NCI-H2196 treated with DMSO at 0.1 percent for 48 hours (cell line): ENCODE measurements around the gene G2E3.
"Not testable (repeated sequence)": the region's sequence is repeated elsewhere in the genome, so short reads cannot be mapped to it uniquely, and the experiment has no call there.

ENCODE experiments used
- DNase-seq: peaks from one replicate; lab custom pipeline; 2025; ENCODE audit not compliant: unreplicated experiment; lab: John Stamatoyannopoulos, UW

Gene G2E3

DNA sequence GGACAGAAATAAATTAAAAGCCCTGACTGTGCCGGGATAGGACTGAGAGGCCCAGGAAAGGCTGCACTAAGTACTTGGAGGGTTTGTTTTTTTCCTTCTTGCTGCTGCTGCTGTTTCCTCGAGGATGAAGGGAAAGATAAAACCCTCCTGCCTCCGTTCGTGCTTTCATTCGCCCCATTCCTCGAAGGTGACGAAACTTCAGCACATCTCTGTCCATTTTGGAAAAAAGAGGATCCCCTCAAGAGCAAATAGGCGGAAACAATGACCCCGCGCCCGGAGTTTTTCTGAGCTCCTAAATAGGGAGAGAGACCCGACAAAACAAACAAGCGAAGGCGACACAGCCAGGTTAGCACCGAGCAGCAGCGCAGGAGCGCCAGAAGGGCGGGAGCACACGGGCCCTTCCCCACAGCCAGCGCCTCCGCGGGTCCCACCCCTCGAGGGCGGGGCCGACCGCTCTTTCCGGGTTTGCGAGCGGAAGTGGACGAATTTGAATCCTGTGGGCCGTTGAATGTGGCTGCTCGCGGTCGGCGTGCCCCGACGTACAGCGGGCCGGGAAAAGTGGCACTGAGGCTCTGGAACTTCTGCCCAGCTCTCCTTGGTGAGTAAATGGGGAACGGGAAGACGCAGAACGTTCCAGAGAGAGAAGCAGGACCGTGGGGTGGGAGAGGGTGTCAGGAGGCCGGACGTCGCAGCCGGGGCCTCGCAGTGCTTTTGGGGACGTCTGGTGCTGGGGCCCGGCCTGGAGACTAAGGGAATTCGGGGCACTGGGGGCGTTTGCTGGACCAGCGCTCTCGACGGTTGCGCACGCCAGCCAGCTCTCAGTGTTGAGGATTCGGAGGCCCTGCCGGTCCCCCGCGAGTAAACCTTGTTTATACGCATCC is at the start of gene G2E3:
Gene G2E3 (plus strand): TSS at position 484 of the 881 bp plus-strand sequence. CDS start 21,922 bp downstream, outside the sequence.
- peak; percentile 82 for DNase-seq

- no peak for DNase-seq
These were observed 41.2 kb upstream of the G2E3 start for GRCh38 chr14:30517737-30518136.

DNA sequence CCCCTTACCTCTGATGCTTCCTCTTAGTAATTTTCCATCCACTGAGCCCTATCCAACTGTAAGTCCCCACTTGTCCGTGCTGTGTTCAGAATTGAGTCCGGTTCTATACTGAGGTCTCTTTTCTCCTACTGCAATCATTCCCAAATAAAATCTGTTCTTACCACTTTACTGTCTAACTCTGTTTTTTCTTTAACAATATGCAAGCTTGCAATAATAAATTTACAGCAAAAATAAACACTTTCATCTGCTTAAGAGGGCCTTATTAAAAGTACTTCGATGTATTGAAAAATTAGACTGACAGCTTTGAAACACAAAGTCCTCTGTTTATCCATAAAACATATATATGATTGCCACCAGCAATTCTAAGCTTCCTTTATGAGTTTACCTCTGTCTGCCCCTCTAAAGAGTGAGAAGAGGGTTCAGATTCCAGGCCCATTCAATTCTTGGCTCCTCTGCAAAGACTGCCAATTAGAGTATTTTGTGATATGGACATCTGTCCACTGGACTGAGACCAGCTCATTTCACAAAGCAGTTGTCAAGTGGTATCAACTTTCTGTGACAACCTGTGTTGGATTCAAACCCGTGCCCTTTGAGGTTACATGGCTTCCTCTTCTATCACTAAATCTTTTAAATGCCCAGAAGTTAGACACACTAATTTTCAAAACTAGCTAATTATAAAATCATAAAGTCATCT is 39.9 kb upstream of the G2E3 start:
- peak; percentile 57 for DNase-seq

GRCh38 chr14:30519961-30520360 is 39.0 kb upstream of the G2E3 start:
- DNase-seq: no peak

DNA sequence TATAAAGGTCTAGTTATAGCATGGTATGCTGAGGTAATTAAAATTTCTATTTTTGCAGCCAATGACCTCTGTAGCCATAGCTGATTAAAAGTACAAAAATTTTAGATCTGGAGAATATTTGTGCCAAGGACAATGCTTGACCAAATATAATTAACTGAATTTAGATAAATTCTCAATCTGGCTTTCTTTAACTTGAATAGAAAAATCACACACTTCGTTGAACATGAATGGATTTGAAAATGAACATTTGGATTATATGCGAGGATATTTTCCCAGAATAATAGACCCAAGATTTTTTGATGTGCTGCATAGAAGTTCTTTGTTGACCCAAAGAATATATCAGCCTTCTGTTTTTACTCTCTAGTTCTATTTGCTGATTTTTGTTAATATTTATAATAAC is 38.4 kb upstream of the G2E3 start:
- no peak for DNase-seq

DNA sequence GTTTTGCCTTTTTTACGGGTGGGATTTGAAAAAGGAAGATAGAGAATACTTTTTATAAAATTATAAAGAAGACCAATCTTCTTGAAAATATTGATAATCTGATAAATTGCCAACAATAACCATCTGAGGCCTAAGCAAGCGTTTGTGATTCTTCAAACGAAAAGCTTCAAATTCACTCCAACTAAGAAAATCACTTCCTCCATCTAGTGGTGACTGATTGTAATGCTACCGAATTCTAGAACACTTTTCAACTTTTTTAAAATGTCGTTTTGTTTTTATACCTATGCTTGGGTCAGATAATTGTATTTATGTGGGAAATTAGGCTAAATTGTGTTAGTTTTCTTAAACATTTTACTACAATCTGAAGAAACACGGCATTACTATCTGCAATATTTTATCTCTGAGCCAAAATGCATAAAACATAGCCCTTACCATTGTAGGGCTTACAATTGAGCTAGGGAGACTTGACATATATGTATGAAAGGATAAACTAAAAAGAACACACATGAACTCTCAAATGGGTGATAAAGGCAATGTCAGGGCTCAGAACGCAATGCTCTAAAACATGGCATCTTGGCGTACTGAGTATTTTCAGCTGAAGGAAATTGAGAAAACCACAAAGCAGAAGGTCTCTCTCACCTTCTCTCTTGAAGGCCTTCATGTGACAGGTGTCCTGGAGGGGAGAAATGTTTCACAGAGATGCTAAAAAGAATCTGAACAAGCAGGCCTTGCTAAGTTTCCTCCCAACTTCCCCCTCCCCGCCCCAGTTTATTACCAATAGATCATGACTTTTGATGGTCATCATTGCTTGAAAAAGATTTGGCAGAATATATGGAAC is 36.8 kb upstream of the G2E3 start:
- DNase-seq: peak; percentile 35

DNA sequence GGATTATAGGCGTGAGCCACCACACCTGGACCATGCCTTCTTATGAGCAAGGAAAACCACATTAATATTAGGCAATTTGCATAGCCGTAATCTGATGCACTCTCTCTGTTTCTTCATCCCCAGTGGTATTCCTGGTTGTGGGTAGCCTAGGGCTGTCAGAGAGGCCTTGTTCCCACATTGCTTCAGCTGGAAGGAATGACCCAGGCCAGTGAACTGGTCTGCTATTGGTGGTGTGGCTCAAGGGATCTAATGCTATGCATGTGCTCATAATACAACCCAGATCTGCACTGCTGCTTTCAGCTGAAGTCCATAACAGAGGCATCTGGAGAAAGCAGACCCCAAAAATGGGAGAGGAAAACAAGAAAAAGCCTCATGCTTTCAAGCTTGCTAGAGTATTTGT is 33.1 kb upstream of the G2E3 start:
- no peak for DNase-seq

DNA sequence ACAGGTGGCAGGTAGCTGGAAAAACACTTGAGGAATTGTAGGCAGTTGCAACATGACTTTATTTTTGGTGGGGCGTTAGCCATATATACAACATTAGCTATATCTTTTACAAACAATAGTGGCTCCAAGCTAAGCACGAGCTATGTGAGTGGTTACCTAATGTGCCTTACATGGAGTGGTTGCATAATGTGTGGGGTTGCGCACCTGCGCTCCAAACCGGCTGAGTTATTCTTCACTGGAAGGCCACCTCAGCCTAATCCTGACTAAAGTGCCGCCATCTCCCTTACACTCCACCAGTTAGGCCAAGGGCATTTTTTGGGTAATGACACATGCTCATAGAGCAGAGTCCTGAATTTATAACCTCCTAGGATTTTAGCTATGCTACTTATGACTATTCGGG is 31.8 kb upstream of the G2E3 start:
- DNase-seq: no peak

DNA sequence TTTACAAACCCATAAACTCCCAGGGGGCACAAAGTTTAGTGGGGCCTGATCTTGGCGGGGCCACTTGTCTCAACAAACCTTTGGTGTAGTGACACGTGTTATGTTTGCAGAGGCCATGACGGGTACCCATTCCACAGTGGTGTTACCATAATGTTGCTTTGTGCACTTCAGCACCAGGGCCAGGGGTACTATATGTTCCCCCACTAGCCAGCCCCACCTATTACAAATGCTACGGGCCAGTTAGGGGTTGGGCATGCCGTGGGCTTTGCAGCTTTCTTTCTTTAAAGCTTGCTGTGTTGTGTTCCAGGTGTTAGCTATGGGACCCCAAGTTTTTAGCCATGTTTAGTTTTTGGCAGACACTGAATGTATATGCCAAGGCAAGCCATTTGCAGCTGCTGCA is 30.8 kb upstream of the G2E3 start:
- no peak for DNase-seq

DNA sequence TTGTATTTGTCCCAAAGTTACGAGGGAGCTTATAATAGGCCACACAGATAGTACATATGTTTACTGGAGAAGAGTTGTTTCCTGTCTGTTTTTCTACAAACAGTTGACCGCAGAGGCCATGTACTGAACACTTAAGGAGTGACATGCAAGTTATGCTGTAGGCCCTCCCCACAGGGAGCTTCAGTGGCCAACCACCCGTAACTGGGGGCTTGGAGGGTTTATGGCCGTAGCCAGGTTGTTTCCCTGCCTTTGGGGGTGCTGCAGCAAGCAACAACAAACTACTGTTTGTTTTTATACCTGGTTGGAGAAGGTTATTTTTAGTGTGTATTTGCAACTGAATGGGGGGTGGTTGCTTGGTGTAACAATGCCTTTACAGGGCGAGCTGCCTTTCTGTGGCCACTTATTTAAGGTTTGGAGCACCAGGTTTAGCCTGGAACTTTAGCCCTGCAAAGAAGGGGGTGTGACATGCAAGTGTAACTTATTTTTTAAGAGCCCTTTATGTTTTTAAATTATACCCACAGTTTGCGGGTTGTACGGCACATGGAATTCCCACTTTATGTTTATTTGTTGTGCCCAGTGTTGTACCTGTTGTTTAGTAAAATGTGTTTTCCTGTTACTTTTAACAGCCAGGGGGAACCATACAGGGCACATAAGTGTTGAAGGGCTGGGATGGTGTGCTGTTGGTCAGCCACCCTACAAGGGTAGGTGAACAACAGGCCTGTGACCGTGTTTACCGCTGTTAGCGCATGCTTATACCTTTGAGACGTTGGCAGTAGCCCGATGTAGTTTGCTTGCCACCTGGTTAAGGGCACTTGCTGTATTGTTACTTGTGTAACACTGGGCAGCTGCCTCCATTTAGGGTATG is 29.9 kb upstream of the G2E3 start:
- no peak for DNase-seq

DNA sequence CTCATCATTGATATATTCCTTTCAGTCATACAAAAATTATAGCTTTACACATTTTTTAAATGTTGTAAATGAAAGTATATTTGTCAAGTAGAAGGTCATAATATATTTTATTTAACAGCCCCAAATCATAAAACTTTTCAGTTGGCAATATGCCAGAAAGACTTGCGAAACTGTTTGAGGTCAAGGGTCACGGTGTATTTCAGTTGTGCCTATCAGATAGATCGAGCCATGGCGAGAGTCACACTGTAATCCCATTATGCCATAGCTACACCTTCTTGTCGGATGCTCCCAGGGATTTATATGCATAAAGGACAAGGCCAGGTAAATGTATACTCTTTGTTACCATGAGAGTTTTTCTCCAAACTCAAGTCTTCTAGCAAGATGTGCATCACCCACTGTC is 26.7 kb upstream of the G2E3 start:
- DNase-seq: no peak

GRCh38 chr14:30533126-30533525 is 25.8 kb upstream of the G2E3 start:
- DNase-seq: no peak

DNA sequence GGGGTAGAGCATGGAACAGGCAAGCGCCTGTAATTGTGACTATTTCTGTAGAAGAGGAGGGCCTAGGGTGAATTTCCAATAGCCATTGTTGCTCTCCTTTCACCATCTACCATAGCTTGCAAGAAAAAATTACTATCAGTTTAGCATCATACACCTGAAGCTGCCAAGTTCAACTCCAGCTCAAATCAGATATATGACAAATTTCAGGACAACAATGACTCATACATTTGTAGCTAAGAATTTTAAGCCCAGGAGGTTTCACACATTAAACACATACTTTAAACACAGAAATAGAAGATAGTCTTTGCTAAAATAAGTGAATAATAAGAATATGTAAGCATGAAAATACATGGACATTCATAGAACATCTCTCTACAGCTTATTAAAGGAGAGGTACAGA is 17.6 kb upstream of the G2E3 start:
- no peak for DNase-seq

GRCh38 chr14:30546735-30547134 is 12.2 kb upstream of the G2E3 start:
- not testable (repeated sequence) for DNase-seq

- no peak for DNase-seq
These were observed 11.4 kb upstream of the G2E3 start for GRCh38 chr14:30547388-30548048.

GRCh38 chr14:30550335-30550734 is 8.6 kb upstream of the G2E3 start:
- no peak for DNase-seq

DNA sequence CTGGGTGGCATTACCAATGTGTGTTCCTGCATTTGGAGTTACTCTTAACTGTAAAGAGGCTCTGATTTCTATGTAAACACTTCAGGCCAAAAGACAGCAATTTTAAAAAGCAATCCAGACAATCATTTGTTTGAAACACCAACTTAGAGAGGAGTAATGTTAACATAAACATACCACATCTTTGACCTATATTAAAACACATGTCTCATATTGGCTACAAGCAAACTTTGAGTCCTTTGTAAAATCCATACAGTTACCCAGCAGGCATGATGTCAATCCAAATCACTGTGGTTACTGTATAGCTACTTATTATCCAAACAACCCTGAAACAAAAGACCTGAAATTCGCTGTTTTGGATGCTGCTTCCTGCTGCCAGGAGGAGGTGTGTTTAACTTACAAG is 7.5 kb upstream of the G2E3 start:
- DNase-seq: no peak

DNA sequence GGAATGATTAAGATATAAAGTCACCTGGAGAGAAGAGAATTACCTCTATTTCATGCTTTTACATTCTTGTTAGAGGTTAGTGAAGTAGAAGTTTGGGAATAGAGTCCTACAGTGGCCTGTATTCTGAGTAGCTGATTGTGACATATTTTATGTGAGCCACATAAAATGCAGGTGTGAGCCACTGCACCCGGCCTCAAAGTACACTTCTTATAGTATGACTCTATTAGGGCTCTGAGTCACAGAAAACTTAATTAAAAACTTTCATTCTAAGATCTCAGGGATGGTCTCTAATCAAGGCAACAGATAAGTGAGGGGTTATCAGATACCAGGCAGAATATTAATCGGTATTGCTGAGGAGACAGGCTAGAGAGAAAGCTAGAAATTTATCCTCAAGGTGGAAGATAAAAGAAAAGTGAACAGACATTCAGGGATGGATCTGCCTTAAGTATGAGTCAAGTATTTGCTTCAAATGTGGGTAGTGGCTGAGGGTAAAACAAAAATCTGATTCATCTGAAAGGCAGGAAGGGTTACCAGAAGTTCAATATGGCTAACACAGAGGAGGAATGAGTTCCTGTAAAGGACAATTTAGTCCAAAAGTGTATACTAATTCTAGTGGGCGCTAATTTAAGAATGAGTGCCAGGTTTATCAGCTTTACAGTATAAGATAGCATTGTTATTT is 5.5 kb upstream of the G2E3 start:
- DNase-seq: no peak

GRCh38 chr14:30558362-30558674 is 640 bp upstream of the G2E3 start:
- no peak for DNase-seq

DNA sequence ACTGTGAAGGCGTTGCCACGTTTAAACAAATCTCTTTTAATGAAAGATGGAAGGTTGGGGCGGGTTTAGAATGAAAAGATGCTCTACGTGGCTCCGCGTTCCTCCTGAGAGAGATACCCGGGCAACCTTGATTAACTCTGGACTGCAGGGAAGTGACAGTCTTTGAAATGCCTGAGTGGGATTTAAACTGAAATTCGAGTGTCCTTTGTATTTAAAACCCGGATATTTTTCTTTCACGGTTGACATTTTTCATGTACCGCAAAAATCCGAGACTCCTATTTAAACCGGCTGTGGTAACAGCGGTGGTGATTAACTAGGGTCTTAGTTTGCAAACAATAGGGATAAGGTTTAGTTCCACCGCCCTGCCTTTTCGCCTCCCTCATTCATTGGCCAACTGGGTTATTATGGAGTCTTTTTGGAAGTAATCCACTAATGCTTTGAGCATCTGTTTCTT is 707 bp downstream of the G2E3 start:
- no peak for DNase-seq
